Sigmoid colon (tissue), 7 donors: ENCODE results near the gene SERPINA9. TPM values are rescaled to one million over a fixed set of nuclear protein-coding genes. Genes with fewer than 3 reads are reported as not detected.

Experiments used
- DNase-seq: peaks from one replicate; pipeline ENCODE4 v3.0.0-alpha.2; 2019
- H3K27ac ChIP-seq, 4 donors: fragments of 200-600 bp; sonication (generic); one replicate each; pipeline ENCODE4 v1.5.1; 2016 to 2019; ENCODE audit warnings: mild to moderate bottlenecking in 1 of 4
- H3K27me3 ChIP-seq, 3 donors: fragments of 200-600 bp; sonication (generic); one replicate each; pipeline ENCODE4 v1.5.1; 2019; ENCODE audit warnings: mild to moderate bottlenecking in 1 of 3
- H3K36me3 ChIP-seq, 4 donors: fragments of 200-600 bp; sonication (generic); one replicate each; pipeline ENCODE4 v1.5.1; 2016 to 2019
- H3K4me1 ChIP-seq, 4 donors: fragments of 200-600 bp; sonication (generic); one replicate each; pipeline ENCODE4 v1.5.1; 2017 to 2019
- H3K4me3 ChIP-seq, 4 donors: fragments of 200-600 bp; sonication (generic); one replicate each; pipeline ENCODE4 v1.5.1; 2017 to 2019; ENCODE audit warnings: mild to moderate bottlenecking in 2 of 4, moderate library complexity in 1 of 4
- H3K9me3 ChIP-seq, 4 donors: fragments of 200-600 bp in 3 of 4; sonication (generic) in 3 of 4; one replicate each; pipeline versions ENCODE4 v1.5.1 to v1.6.1; 2013 to 2019
- EP300 ChIP-seq, 4 donors: sonication (generic); formaldehyde crosslinking; IDR thresholded peaks; one replicate each; pipeline ENCODE4 v1.6.1; 2017; ENCODE audit warnings: antibody characterized with exemption in 4 of 4
- POLR2A ChIP-seq, 2 donors: fragments of 450-650 bp; IDR thresholded peaks; one replicate each; pipeline ENCODE4 v1.6.1; 2016; ENCODE audit warnings: antibody characterized with exemption in 2 of 2, mild to moderate bottlenecking in 2 of 2, moderate library complexity in 2 of 2
- POLR2AphosphoS5 ChIP-seq, 4 donors: sonication (generic); formaldehyde crosslinking; IDR thresholded peaks; one replicate each; pipeline ENCODE4 v1.6.1; 2017; ENCODE audit warnings: antibody characterized with exemption in 4 of 4
- WGBS, 2 donors: extraction: QIAGEN DNeasy Blood & Tissue Kit; methylation state at CpG; one replicate each; pipeline ENCODE4 v1.1.7; 2013; 5-methylcytosine and 5-hydroxymethylcytosine counted together
- intact Hi-C: fragments of 100-400 bp; cut with DNase I; formaldehyde crosslinking; loops from one replicate; pipeline ENCODE4 v1.15.1; 2023
- polyA plus RNA-seq, 3 donors: library from polyadenylated mRNA; stranded (reverse); fragments of 200-250 nt; gene quantifications; one replicate each; pipeline ENCODE4 v1.2.3, GENCODE V29; 2013
- total RNA-seq, 4 donors: library from RNA; depleted of rRNA; stranded (reverse); fragments of >200 nt; gene quantifications; one replicate each; pipeline ENCODE4 v1.1.0, GENCODE V29; 2016
- TF ChIP-seq, protein P1 (sequence below), 4 experiments: fragments of 450-650 bp in 3 of 4; fragments of 200-600 bp in 1 of 4; IDR thresholded peaks; one replicate each; pipeline ENCODE4 v1.5.1; 2016 to 2019; ENCODE audit warnings: antibody characterized with exemption in 4 of 4, mild to moderate bottlenecking in 3 of 4, moderate library complexity in 2 of 4
- donor health status: healthy with polysubstance abuse.
- donor health status: Bipolar disorder and iron deficiency.
- donor health status: healthy.

The SERPINA9 gene
- total and polyA plus RNA-seq, 7 donors: 0.80 TPM; not detected in 6

DNA sequence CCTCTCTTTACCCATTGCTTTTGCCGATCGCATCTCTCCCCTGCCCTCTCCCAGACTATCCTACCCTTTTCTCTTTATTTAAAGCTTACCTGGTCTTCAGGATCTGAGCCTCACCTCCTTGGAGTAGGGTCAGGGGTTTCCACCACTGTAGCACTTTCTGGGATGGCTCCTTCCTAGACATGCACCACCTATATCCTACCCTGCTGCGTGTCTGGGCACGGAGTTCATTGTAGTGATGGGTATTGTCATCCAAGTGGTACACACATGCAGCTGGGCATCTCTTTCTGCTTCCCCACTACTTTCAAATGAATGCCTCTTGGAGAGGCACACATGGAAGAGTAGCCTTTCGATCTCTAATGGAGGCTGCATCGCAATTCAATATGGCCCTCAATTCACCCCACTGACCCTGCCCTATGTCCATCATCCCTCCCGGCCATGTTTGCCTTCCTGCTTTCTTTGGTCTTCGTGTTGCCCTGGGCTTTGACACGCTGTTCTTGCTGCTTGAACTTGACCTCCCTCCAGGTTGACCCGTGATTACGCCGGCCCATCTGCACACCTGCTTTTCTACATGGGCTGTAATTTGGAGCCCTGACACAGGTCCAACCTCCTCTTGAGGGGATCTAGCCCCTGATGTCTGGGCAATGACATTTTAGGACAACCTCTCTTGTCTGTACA, 34.3 kb downstream of the SERPINA9 start:
- H3K27ac ChIP-seq: no peak overlapping the region
- TF ChIP-seq POLR2A (IDR thresholded peaks at IDR 0.05): no peak

DNA sequence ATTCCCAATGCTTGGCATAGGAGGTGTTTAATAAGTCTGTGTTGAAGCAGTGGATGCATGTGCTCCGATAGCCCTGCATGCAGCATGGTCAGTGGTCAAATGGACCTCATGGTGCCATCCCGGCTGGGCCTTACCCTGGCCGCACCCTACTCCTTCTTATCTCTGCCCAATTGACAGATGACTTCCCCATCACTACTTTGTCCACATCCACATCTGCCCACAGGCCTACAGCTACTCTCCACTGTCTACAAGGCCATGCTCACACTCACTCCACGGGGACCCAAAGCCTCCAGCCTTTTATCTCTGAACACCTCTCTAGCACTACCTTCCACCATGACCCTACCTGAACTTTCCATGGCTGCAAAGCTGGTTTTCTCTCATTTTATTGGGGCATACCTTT, 34.9 kb downstream of the SERPINA9 start:
- H3K9me3 ChIP-seq: no peaks in the 10 kb centered on the region
- H3K36me3 ChIP-seq: no peaks in the 10 kb centered on the region
- H3K4me1 ChIP-seq: no peaks in the 10 kb centered on the region
- TF ChIP-seq, protein P1, sequence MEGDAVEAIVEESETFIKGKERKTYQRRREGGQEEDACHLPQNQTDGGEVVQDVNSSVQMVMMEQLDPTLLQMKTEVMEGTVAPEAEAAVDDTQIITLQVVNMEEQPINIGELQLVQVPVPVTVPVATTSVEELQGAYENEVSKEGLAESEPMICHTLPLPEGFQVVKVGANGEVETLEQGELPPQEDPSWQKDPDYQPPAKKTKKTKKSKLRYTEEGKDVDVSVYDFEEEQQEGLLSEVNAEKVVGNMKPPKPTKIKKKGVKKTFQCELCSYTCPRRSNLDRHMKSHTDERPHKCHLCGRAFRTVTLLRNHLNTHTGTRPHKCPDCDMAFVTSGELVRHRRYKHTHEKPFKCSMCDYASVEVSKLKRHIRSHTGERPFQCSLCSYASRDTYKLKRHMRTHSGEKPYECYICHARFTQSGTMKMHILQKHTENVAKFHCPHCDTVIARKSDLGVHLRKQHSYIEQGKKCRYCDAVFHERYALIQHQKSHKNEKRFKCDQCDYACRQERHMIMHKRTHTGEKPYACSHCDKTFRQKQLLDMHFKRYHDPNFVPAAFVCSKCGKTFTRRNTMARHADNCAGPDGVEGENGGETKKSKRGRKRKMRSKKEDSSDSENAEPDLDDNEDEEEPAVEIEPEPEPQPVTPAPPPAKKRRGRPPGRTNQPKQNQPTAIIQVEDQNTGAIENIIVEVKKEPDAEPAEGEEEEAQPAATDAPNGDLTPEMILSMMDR (IDR thresholded peaks at IDR 0.05): no peak
- no peak for TF ChIP-seq POLR2A (IDR thresholded peaks at IDR 0.05)
- no peak for TF ChIP-seq EP300 (IDR thresholded peaks at IDR 0.05)
- TF ChIP-seq POLR2AphosphoS5 (IDR thresholded peaks at IDR 0.05): no peak
- H3K27ac ChIP-seq: no peak overlapping the region
- no peaks in the 10 kb centered on the region for H3K27me3 ChIP-seq
- 89 to 93% methylated on average over 4 of the region's 4 CpGs for WGBS, 2 donors
- no peak for DNase-seq
- intact Hi-C loops: no loop called here
- no peak overlapping the region for H3K4me3 ChIP-seq

More for the DNA sequence above, 34.3 kb downstream of the SERPINA9 start:
- Histone ChIP-seq H3K4me1 (no peaks in the 10 kb centered on the region), H3K9me3 (no peaks in the 10 kb centered on the region), H3K36me3 (no peaks in the 10 kb centered on the region), H3K4me3 (no peak overlapping the region), H3K27me3 (no peaks in the 10 kb centered on the region)
- intact Hi-C loops: no loop called here
- no peak for DNase-seq
- 92 to 93% methylated on average over 12 of the region's 12 CpGs for WGBS, 2 donors

DNA sequence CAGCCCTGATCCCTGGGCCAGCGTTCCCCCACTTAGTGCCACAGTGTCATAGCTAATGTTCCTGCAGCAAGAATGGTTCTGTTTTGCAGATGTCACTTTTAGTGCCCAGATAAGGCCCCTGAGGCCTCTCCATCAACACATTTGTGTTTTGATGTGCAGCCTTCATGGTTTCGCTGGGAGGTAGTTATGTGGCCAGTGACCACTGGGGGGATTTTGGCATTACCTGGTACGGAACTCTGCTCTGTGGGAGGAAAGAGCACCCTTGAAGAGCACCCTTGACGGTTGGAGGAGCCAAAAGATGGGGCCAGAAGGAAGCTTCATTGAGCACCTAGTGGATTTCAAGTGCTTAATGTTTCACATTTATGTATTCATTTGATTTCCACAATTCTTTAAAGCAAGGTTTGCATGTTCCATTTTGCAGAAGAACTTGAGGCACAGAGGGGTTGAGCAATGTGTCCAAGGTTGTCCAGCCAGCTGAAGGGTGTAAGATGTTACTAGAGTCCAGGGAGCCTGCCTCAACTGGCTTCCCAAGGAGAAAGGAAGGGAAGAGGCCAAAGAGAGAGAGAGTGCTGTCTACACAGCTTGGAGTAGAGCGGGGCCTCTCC, 36.4 kb downstream of the SERPINA9 start:
- no peak overlapping the region for H3K4me3 ChIP-seq
- H3K9me3 ChIP-seq: no peaks in the 10 kb centered on the region
- no peak for DNase-seq
- no peak overlapping the region for H3K27ac ChIP-seq
- 77 to 83% methylated on average over 5 of the region's 5 CpGs for WGBS, 2 donors
- no peaks in the 10 kb centered on the region for H3K36me3 ChIP-seq
- H3K4me1 ChIP-seq: no peaks in the 10 kb centered on the region
- H3K27me3 ChIP-seq: no peaks in the 10 kb centered on the region
- no peak for TF ChIP-seq POLR2A (IDR thresholded peaks at IDR 0.05)
- TF ChIP-seq, protein P1 (IDR thresholded peaks at IDR 0.05): no peak
- no peak for TF ChIP-seq EP300 (IDR thresholded peaks at IDR 0.05)
- TF ChIP-seq POLR2AphosphoS5 (IDR thresholded peaks at IDR 0.05): no peak
- intact Hi-C loops: no loop called here

DNA sequence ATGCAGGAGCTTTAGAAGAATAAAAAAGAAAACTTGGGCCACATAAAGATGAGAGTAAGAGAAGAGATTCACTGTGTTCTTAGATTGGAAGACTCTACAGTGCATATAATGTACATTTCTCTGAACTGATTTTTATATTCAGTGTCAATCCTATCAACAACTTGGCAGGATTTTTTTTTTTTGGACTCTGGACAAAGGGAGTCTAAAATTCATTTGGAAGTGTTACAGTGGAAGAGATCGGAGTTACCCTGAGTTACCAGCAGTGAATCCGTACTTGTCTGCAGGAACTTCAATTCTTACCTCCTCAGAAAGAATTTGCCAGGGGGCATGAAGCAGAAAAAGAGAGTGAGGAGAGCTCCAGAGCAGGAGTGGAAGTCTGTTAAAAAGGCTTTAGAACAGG, 47.4 kb downstream of the SERPINA9 start:
- Histone ChIP-seq H3K27me3 (peaks cover 0 to 14% (median 0%) of the 10 kb centered on the region in 3 donors), H3K4me3 (no peak overlapping the region), H3K4me1 (no peaks in the 10 kb centered on the region), H3K36me3 (no peaks in the 10 kb centered on the region), H3K27ac (no peak overlapping the region), H3K9me3 (peaks cover 0 to 3% (median 1%) of the 10 kb centered on the region in 4 donors)
- intact Hi-C loops: no loop called here
- DNase-seq: no peak
- TF ChIP-seq EP300 (IDR thresholded peaks at IDR 0.05) (no peak), POLR2AphosphoS5 (IDR thresholded peaks at IDR 0.05) (no peak), POLR2A (IDR thresholded peaks at IDR 0.05) (no peak)
- TF ChIP-seq, protein P1 (IDR thresholded peaks at IDR 0.05): no peak
- WGBS, 2 donors: 47 to 80% methylated on average over 2 of the region's 2 CpGs

DNA sequence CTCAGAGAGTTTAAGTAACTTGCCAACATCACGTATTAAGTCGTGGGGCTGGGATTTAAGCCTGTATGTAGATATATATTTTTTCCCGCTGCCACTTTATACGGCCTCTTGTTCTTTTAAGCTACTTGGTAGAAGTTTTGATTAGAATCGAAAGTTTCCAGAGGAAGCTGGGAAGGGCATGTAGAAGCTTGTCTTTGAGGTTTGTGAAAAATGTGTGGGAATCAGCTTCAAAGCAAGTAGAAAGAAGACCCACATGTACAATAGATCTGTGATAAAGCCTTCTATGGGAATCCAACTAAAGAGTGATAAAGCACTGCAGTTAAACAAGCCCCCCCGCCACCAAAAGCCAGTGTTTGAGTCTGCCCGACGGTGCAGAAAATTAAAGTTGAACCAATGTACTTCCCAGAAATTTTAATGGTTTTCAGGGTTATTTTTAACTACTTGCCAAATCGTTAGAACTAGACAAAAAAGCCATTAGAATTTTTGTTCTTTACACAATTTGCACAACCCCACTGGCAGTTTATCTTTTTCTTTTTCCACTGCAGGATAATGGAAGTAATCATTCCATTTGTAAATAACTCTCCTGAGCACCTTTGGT, 48.9 kb downstream of the SERPINA9 start:
- peaks cover 0 to 14% (median 0%) of the 10 kb centered on the region in 3 donors for H3K27me3 ChIP-seq
- TF ChIP-seq POLR2AphosphoS5 (IDR thresholded peaks at IDR 0.05) (no peak), POLR2A (IDR thresholded peaks at IDR 0.05) (no peak)
- H3K27ac ChIP-seq: no peak overlapping the region
- no peak overlapping the region for H3K4me3 ChIP-seq
- intact Hi-C loops: no loop called here
- WGBS, 2 donors: 81 to 83% methylated on average over 9 of the region's 9 CpGs
- peaks cover 0 to 3% (median 1%) of the 10 kb centered on the region in 4 donors for H3K9me3 ChIP-seq
- DNase-seq: no peak
- no peaks in the 10 kb centered on the region for H3K36me3 ChIP-seq
- H3K4me1 ChIP-seq: no peaks in the 10 kb centered on the region
